GM23338 (cell line): Measurements from ENCODE around the gene FBXL5. TPM values are rescaled to one million over a fixed set of nuclear protein-coding genes. Genes with fewer than 3 reads are reported as not detected.

Experiments
- ATAC-seq: fragments of 200-7000 bp; cut with Tn5 transposase; 3 replicates; pipeline ENCODE4 v1.9.1; 2020
- DNase-seq: peaks from one replicate; pipeline ENCODE4 v3.0.0-alpha.2; 2015; ENCODE audit warnings: low spot score
- H2AFZ ChIP-seq: fragments of 200-600 bp; sonication (generic); 2 replicates; pipeline ENCODE4 v1.8.0; 2016; ENCODE audit warnings: antibody characterized with exemption, mild to moderate bottlenecking, moderate library complexity
- H3F3A ChIP-seq: fragments of 200-600 bp; sonication (generic); replicated peaks from 2 replicates; pipeline ENCODE4 v1.8.0; 2017; ENCODE audit warnings: antibody characterized with exemption, mixed run types, low read depth
- H3K27ac ChIP-seq: fragments of 200-600 bp; sonication (generic); 2 replicates; pipeline ENCODE4 v1.6.1; 2016; ENCODE audit warnings: low read depth
- H3K27me3 ChIP-seq: fragments of 200-600 bp; sonication (generic); 2 replicates; pipeline ENCODE4 v1.8.0; 2016; ENCODE audit warnings: mild to moderate bottlenecking, mixed run types, moderate library complexity; ENCODE audit not compliant: insufficient read depth
- H3K36me3 ChIP-seq: fragments of 200-600 bp; sonication (generic); 2 replicates; pipeline ENCODE4 v1.8.0; 2016; ENCODE audit warnings: mild to moderate bottlenecking; ENCODE audit not compliant: insufficient read depth
- H3K4me1 ChIP-seq: fragments of 200-600 bp; sonication (generic); 2 replicates; pipeline ENCODE4 v1.8.0; 2016; ENCODE audit warnings: mild to moderate bottlenecking, moderate library complexity; ENCODE audit not compliant: insufficient read depth
- H3K4me2 ChIP-seq: fragments of 200-600 bp; sonication (generic); 2 replicates; pipeline ENCODE4 v1.7.1; 2017; ENCODE audit warnings: mixed run types
- H3K4me3 ChIP-seq: fragments of 200-600 bp; sonication (generic); 2 replicates; pipeline ENCODE4 v1.6.1; 2016; ENCODE audit warnings: mixed run types
- H3K79me2 ChIP-seq: fragments of 200-600 bp; sonication (generic); replicated peaks from 2 replicates; pipeline ENCODE4 v1.8.0; 2017; ENCODE audit warnings: mild to moderate bottlenecking; ENCODE audit not compliant: insufficient read depth
- H3K9me2 ChIP-seq: fragments of 200-600 bp; sonication (generic); 2 replicates; pipeline ENCODE4 v1.8.0; 2017; ENCODE audit not compliant: insufficient read depth
- H4K20me1 ChIP-seq: fragments of 200-600 bp; sonication (generic); replicated peaks from 2 replicates; pipeline ENCODE4 v1.8.0; 2017; ENCODE audit warnings: mild to moderate bottlenecking; ENCODE audit not compliant: insufficient read depth
- H3K27ac Mint-ChIP-seq: 2 replicates; pipeline ENCODE4 v1.8.0; 2020; ENCODE audit warnings: inconsistent platforms, mild to moderate bottlenecking, moderate library complexity, mixed read lengths
- H3K27me3 Mint-ChIP-seq: 3 replicates; pipeline ENCODE4 v1.8.0; 2022; ENCODE audit warnings: low read depth, mild to moderate bottlenecking, moderate library complexity, mixed read lengths, inconsistent platforms; ENCODE audit not compliant: insufficient read depth, poor library complexity
- H3K36me3 Mint-ChIP-seq: 3 replicates; pipeline ENCODE4 v1.8.0; 2021; ENCODE audit warnings: low read depth, mild to moderate bottlenecking, inconsistent platforms, moderate library complexity, mixed read lengths
- H3K4me1 Mint-ChIP-seq: 3 replicates; pipeline ENCODE4 v1.8.0; 2020; ENCODE audit warnings: mild to moderate bottlenecking, inconsistent platforms, mixed read lengths
- H3K4me3 Mint-ChIP-seq: 3 replicates; pipeline ENCODE4 v1.8.0; 2021; ENCODE audit warnings: moderate library complexity, mild to moderate bottlenecking, inconsistent platforms, mixed read lengths
- H3K9me3 Mint-ChIP-seq: 3 replicates; pipeline ENCODE4 v1.8.0; 2020; ENCODE audit warnings: moderate library complexity, mild to moderate bottlenecking, inconsistent platforms, mixed read lengths
- CREB1 ChIP-seq: fragments of 250-450 bp; sonication (Bioruptor Pico); IDR thresholded peaks from 2 replicates; pipeline ENCODE4 v1.5.0; 2020; ENCODE audit warnings: low read depth, mild to moderate bottlenecking, moderate library complexity
- EZH2 ChIP-seq: fragments of 200-600 bp; sonication (generic); IDR thresholded peaks from one replicate; pipeline ENCODE4 v1.8.0; 2017; ENCODE audit warnings: antibody characterized with exemption, mild to moderate bottlenecking, low read depth; ENCODE audit not compliant: unreplicated experiment
- EZH2phosphoT487 ChIP-seq: fragments of 200-600 bp; sonication (generic); IDR thresholded peaks from one replicate; pipeline ENCODE4 v1.8.1; 2018; ENCODE audit warnings: antibody characterized with exemption; ENCODE audit not compliant: unreplicated experiment
- JUNB ChIP-seq: IDR thresholded peaks from one replicate; pipeline ENCODE4 v1.6.1; 2016; ENCODE audit warnings: antibody characterized with exemption; ENCODE audit not compliant: unreplicated experiment
- NANOG ChIP-seq: IDR thresholded peaks from 2 replicates; pipeline ENCODE4 v1.6.1; 2016; ENCODE audit warnings: antibody characterized with exemption, borderline replicate concordance
- POLR2AphosphoS5 ChIP-seq: IDR thresholded peaks from 2 replicates; pipeline ENCODE4 v1.6.1; 2016; ENCODE audit warnings: antibody characterized with exemption, low read depth
- REST ChIP-seq: IDR thresholded peaks from one replicate; pipeline ENCODE4 v1.6.1; 2018; ENCODE audit warnings: antibody characterized with exemption; ENCODE audit not compliant: unreplicated experiment
- STAT1 ChIP-seq: IDR thresholded peaks from one replicate; pipeline ENCODE4 v1.6.1; 2016; ENCODE audit warnings: antibody characterized with exemption; ENCODE audit not compliant: unreplicated experiment
- ZNF114 ChIP-seq: fragments of 250-450 bp; sonication (Bioruptor Pico); IDR thresholded peaks from 2 replicates; pipeline ENCODE4 v1.5.0; 2020; ENCODE audit warnings: mild to moderate bottlenecking, moderate library complexity
- ZNF331 ChIP-seq: fragments of 250-450 bp; sonication (Bioruptor Pico); IDR thresholded peaks from 2 replicates; pipeline ENCODE4 v1.5.0; 2020; ENCODE audit warnings: low read depth, mild to moderate bottlenecking, moderate library complexity
- ZNF462 ChIP-seq: fragments of 250-450 bp; sonication (Bioruptor Pico); IDR thresholded peaks from 2 replicates; pipeline ENCODE4 v1.5.0; 2020; ENCODE audit warnings: mild to moderate bottlenecking, moderate library complexity
- polyA plus RNA-seq: library from polyadenylated mRNA; unstranded; fragments of >200 nt; fragmentation: Nextera tagmentation; extraction: Ambion mirVana; gene quantifications from 2 replicates; pipeline ENCODE4 v1.2.1, GENCODE V29; 2016
- total RNA-seq: library from RNA; depleted of rRNA; stranded (reverse); fragments of >200 nt; shearing (Covaris generic); gene quantifications from 2 replicates; pipeline ENCODE4 v1.2.3, GENCODE V29; 2014
- TF ChIP-seq, protein P1 (sequence below), 2 experiments: fragments of 200-600 bp in 1 of 2; sonication (generic) in 1 of 2; conservative IDR thresholded peaks; 2 replicates each; pipeline versions ENCODE4 v1.5.1 to v1.6.1; 2016 to 2017; ENCODE audit warnings: antibody characterized with exemption in 2 of 2, low read depth in 2 of 2, mild to moderate bottlenecking in 2 of 2, moderate library complexity in 1 of 2
- TF ChIP-seq, protein P2 (sequence below): IDR thresholded peaks from 2 replicates; pipeline ENCODE4 v1.6.1; 2016; ENCODE audit warnings: antibody characterized with exemption

Gene FBXL5
- total and polyA plus RNA-seq, 2 experiments from 2014 or later = 55.7 to 81.9 TPM

- Mint-ChIP-seq H3K27ac (no peak overlapping the region), H3K36me3 (peaks cover 49% of the 10 kb centered on the region), H3K9me3 (no peaks in the 10 kb centered on the region), H3K27me3 (no peaks in the 10 kb centered on the region), H3K4me3 (no peak overlapping the region), H3K4me1 (no peaks in the 10 kb centered on the region)
- TF ChIP-seq NANOG (no peak), REST (no peak), STAT1 (no peak), EZH2phosphoT487 (no peak), POLR2AphosphoS5 (no peak), ZNF462 (no peak), ZNF114 (CRISPR knock-in tag) (no peak), ZNF331 (CRISPR knock-in tag) (no peak), CREB1 (CRISPR knock-in tag) (no peak), JUNB (no peak), EZH2 (no peak)
- TF ChIP-seq, protein P1, sequence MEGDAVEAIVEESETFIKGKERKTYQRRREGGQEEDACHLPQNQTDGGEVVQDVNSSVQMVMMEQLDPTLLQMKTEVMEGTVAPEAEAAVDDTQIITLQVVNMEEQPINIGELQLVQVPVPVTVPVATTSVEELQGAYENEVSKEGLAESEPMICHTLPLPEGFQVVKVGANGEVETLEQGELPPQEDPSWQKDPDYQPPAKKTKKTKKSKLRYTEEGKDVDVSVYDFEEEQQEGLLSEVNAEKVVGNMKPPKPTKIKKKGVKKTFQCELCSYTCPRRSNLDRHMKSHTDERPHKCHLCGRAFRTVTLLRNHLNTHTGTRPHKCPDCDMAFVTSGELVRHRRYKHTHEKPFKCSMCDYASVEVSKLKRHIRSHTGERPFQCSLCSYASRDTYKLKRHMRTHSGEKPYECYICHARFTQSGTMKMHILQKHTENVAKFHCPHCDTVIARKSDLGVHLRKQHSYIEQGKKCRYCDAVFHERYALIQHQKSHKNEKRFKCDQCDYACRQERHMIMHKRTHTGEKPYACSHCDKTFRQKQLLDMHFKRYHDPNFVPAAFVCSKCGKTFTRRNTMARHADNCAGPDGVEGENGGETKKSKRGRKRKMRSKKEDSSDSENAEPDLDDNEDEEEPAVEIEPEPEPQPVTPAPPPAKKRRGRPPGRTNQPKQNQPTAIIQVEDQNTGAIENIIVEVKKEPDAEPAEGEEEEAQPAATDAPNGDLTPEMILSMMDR (conservative IDR thresholded peaks at IDR 0.05; ENCODE audit: low read depth in 2 of 2) = no peak
- TF ChIP-seq, protein P2, sequence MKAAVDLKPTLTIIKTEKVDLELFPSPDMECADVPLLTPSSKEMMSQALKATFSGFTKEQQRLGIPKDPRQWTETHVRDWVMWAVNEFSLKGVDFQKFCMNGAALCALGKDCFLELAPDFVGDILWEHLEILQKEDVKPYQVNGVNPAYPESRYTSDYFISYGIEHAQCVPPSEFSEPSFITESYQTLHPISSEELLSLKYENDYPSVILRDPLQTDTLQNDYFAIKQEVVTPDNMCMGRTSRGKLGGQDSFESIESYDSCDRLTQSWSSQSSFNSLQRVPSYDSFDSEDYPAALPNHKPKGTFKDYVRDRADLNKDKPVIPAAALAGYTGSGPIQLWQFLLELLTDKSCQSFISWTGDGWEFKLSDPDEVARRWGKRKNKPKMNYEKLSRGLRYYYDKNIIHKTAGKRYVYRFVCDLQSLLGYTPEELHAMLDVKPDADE = no peak
- no peak overlapping the region for H3K4me2 ChIP-seq
- no peak overlapping the region for H2AFZ ChIP-seq
- H3K79me2 ChIP-seq = no peaks in the 10 kb centered on the region; the same call in 1 of the 2 replicates
- no peak overlapping the region for H3K4me3 ChIP-seq
- H3K4me1 ChIP-seq = no peaks in the 10 kb centered on the region
- no peaks in the 10 kb centered on the region for H3K9me2 ChIP-seq
- H3K27ac ChIP-seq = no peak overlapping the region
- peaks cover 44% of the 10 kb centered on the region for H3K36me3 ChIP-seq
- H3F3A ChIP-seq = no peaks in the 10 kb centered on the region
- no peak for ATAC-seq
- no peaks in the 10 kb centered on the region; the same call in none of the 2 replicates for H4K20me1 ChIP-seq
- no peaks in the 10 kb centered on the region for H3K27me3 ChIP-seq
- no peak for DNase-seq
Measured at GRCh38 chr4:15636818-15637217, 18.3 kb downstream of the FBXL5 start.
